Measurements from ENCODE around the gene NPIPA1. TPM values are rescaled to one million over a fixed set of nuclear protein-coding genes. Genes with fewer than 3 reads are reported as not detected.
"Not testable (repeated sequence)": the region's sequence is repeated elsewhere in the genome, so short reads cannot be mapped to it uniquely, and the experiment has no call there.

NPIPA1 gene
- total and polyA plus RNA-seq, 2 of the 13 experiments (the other 11 are each of a cell fraction or from before 2014, with no cell fraction given) = 75.9 to 183 TPM

GRCh38 chr16:14974656-14975417 is 37.6 kb downstream of the NPIPA1 start, which contains the start of gene PDXDC1 (continued):
- TF ChIP-seq PAXIP1 (CRISPR knock-in tag; conservative IDR thresholded peaks at IDR 0.05) = peak; percentile 74
- peak; percentile 63 for TF ChIP-seq RAD21 (CRISPR knock-in tag; IDR thresholded peaks at IDR 0.05)
- peak; percentile 53 for TF ChIP-seq ISL2 (CRISPR knock-in tag; IDR thresholded peaks at IDR 0.05)
- TF ChIP-seq ZFY (CRISPR knock-in tag; IDR thresholded peaks at IDR 0.05) = peak; percentile 98
- peak; percentile 66 for TF ChIP-seq ZNF317 (CRISPR knock-in tag; IDR thresholded peaks at IDR 0.05)
- TF ChIP-seq ZBTB25 (CRISPR knock-in tag; IDR thresholded peaks at IDR 0.05) = peak; percentile 62; the same call in 1 of the 2 replicates
- TF ChIP-seq WIZ (CRISPR knock-in tag; IDR thresholded peaks at IDR 0.05) = 0 out of 2 replicates have a peak, but pooled peaks have one; percentile 74
- TF ChIP-seq XRCC5 (optimal IDR thresholded peaks at IDR 0.05; ENCODE audit: low read length) = peak; percentile 23
- TF ChIP-seq NONO (IDR thresholded peaks at IDR 0.05) = not testable (repeated sequence)
- peak; percentile 90 for TF ChIP-seq NONO (CRISPR knock-in tag; conservative IDR thresholded peaks at IDR 0.05)
- TF ChIP-seq MXD1 (CRISPR knock-in tag; IDR thresholded peaks at IDR 0.05) = peak; percentile 94
- TF ChIP-seq REL (CRISPR knock-in tag; conservative IDR thresholded peaks at IDR 0.05) = peak; percentile 84; the same call in 1 of the 2 replicates
- TF ChIP-seq FOXA3 (CRISPR knock-in tag; IDR thresholded peaks at IDR 0.05) = peak; percentile 39; the same call in 1 of the 2 replicates
- peak; percentile 73; the same call in 1 of the 2 replicates for TF ChIP-seq REPIN1 (CRISPR knock-in tag; IDR thresholded peaks at IDR 0.05; ENCODE audit: borderline replicate concordance, low read depth)
- TF ChIP-seq THAP7 (CRISPR knock-in tag; IDR thresholded peaks at IDR 0.05) = peak; percentile 57; the same call in 1 of the 2 replicates
- peak; percentile 30; the same call in 1 of the 2 replicates for TF ChIP-seq NFKBIZ (CRISPR knock-in tag; IDR thresholded peaks at IDR 0.05)
- TF ChIP-seq GTF2F1 (IDR thresholded peaks at IDR 0.05; ENCODE audit: low read length) = 0 out of 2 replicates have a peak, but pooled peaks have one; percentile 49
- TF ChIP-seq JDP2 (CRISPR knock-in tag; IDR thresholded peaks at IDR 0.05; ENCODE audit: borderline replicate concordance) = peak; percentile 62; the same call in 1 of the 2 replicates
- peak; percentile 59; the same call in 1 of the 2 replicates for TF ChIP-seq ZNF383 (CRISPR knock-in tag; IDR thresholded peaks at IDR 0.05; ENCODE audit: borderline replicate concordance)
- peak; percentile 49; the same call in 1 of the 2 replicates for TF ChIP-seq KDM4B (CRISPR knock-in tag; IDR thresholded peaks at IDR 0.05)
- peak; percentile 61; the same call in 1 of the 2 replicates for TF ChIP-seq ATF2 (CRISPR knock-in tag; IDR thresholded peaks at IDR 0.05)
- peak; percentile 27; the same call in 1 of the 2 replicates for TF ChIP-seq ZNF672 (CRISPR knock-in tag; IDR thresholded peaks at IDR 0.05)
